Hepatocyte (in vitro differentiated cells): ENCODE measurements around the gene NFKBIA. TPM values are rescaled to one million over a fixed set of nuclear protein-coding genes. Genes with fewer than 3 reads are reported as not detected.

Source experiments
- DNase-seq: peaks from one replicate; pipeline ENCODE4 v3.0.0-alpha.2; 2016; ENCODE audit warnings: low spot score
- H2AFZ ChIP-seq: fragments of 200-600 bp; sonication (generic); 2 replicates; pipeline ENCODE4 v1.6.0; 2016; ENCODE audit warnings: antibody characterized with exemption, mild to moderate bottlenecking
- H3K27ac ChIP-seq: fragments of 200-600 bp; sonication (generic); 2 replicates; pipeline ENCODE4 v1.5.1; 2016; ENCODE audit warnings: mild to moderate bottlenecking
- H3K27me3 ChIP-seq: fragments of 200-600 bp; sonication (generic); 2 replicates; pipeline ENCODE4 v1.6.1; 2016
- H3K36me3 ChIP-seq: fragments of 200-600 bp; sonication (generic); replicated peaks from 2 replicates; pipeline ENCODE4 v1.5.1; 2016; ENCODE audit warnings: low read depth; ENCODE audit not compliant: insufficient read depth
- H3K4me1 ChIP-seq: fragments of 200-600 bp; sonication (generic); 2 replicates; pipeline ENCODE4 v1.5.1; 2016; ENCODE audit warnings: mild to moderate bottlenecking, moderate library complexity; ENCODE audit not compliant: insufficient read depth
- H3K4me2 ChIP-seq: fragments of 200-600 bp; sonication (generic); 2 replicates; pipeline ENCODE4 v1.6.0; 2016
- H3K4me3 ChIP-seq: fragments of 200-600 bp; sonication (generic); 2 replicates; pipeline ENCODE4 v1.5.1; 2016; ENCODE audit warnings: mild to moderate bottlenecking
- H3K79me2 ChIP-seq: fragments of 200-600 bp; sonication (generic); 2 replicates; pipeline ENCODE4 v1.6.0; 2017; ENCODE audit warnings: mild to moderate bottlenecking
- H3K9me2 ChIP-seq: fragments of 200-600 bp; sonication (generic); replicated peaks from 2 replicates; pipeline ENCODE4 v1.6.0; 2017; ENCODE audit warnings: mild to moderate bottlenecking; ENCODE audit not compliant: insufficient read depth
- H3K9me3 ChIP-seq: fragments of 200-600 bp; sonication (generic); 2 replicates; pipeline ENCODE4 v1.5.1; 2016; ENCODE audit warnings: low read depth, mild to moderate bottlenecking
- H4K20me1 ChIP-seq: fragments of 200-600 bp; sonication (generic); 2 replicates; pipeline ENCODE4 v1.6.0; 2016; ENCODE audit warnings: mild to moderate bottlenecking; ENCODE audit not compliant: insufficient read depth, poor library complexity, severe bottlenecking
- EZH2 ChIP-seq: fragments of 200-600 bp; sonication (generic); IDR thresholded peaks from 2 replicates; pipeline ENCODE4 v1.6.1; 2016; ENCODE audit warnings: antibody characterized with exemption, mild to moderate bottlenecking, borderline replicate concordance
- EZH2phosphoT487 ChIP-seq: fragments of 200-600 bp; sonication (generic); IDR thresholded peaks from one replicate; pipeline ENCODE4 v1.6.1; 2018; ENCODE audit warnings: antibody characterized with exemption, mild to moderate bottlenecking, low read depth, moderate library complexity; ENCODE audit not compliant: unreplicated experiment, severe bottlenecking
- WGBS: methylation state at CpG from one replicate; pipeline ENCODE4 v1.1.6; 2016; ENCODE audit warnings: low lambda C conversion rate; ENCODE audit errors: missing lambda C conversion rate; 5-methylcytosine and 5-hydroxymethylcytosine counted together
- polyA plus RNA-seq: library from polyadenylated mRNA; unstranded; fragments of >200 nt; fragmentation: Nextera tagmentation; extraction: Ambion mirVana; gene quantifications from 2 replicates; pipeline ENCODE4 v1.2.1, GENCODE V29; 2016
- total RNA-seq: library from RNA; depleted of rRNA; stranded (reverse); fragments of >200 nt; gene quantifications from 2 replicates; pipeline ENCODE4 v1.2.3, GENCODE V29; 2014
- TF ChIP-seq, protein P1 (sequence below): fragments of 200-600 bp; sonication (generic); IDR thresholded peaks from 2 replicates; pipeline ENCODE4 v1.5.1; 2016; ENCODE audit warnings: antibody characterized with exemption, mild to moderate bottlenecking; ENCODE audit not compliant: poor library complexity

The NFKBIA gene
- total and polyA plus RNA-seq, 2 experiments from 2014 or later: 252 to 345 TPM

DNA sequence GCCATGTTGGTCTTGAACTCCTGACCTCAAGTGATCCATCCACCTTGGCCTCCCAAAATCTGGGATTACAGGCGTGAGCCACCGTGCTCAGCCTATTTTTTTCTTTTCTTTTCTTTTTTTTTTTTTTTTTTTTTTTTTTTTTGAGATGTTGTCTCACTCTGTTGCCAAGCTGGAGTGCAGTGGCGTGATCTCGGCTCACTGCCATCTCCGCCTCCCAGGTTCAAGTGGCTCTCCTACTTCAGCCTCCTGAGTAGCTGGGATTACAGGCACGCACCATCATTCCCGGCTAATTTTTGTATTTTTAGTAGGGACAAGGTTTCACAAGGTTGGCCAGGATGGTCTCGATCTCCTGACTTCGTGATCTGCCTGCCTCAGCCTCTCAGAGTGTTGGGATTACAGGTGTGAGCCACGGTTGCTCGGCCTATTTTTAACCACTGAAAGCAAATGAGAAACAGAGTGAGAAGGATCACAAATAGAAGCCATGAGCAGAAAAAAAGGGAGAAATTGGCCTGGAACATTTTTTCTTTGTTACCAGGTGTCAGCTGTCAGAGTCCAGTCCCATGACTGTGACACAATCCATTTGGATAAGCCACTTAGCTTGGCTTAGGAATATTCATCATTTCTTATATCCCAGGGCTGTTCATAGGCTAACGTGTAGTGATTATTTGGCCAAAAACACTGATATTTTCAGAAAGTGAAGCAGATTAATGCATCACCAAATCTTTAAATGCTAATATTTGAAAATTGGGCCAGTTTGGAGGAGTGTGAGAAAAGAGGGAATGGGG is 7.9 kb upstream of the NFKBIA start:
- H2AFZ ChIP-seq: peak overlapping the region; percentile 55
- H4K20me1 ChIP-seq: no peaks in the 10 kb centered on the region
- no peaks in the 10 kb centered on the region for H3K9me3 ChIP-seq
- peak overlapping the region; percentile 23 for H3K27ac ChIP-seq
- no peak for DNase-seq
- H3K9me2 ChIP-seq: no peaks in the 10 kb centered on the region
- 85% methylated on average over 12 of the region's 12 CpGs for WGBS
- H3K79me2 ChIP-seq: no peaks in the 10 kb centered on the region
- H3K4me1 ChIP-seq: no peaks in the 10 kb centered on the region
- no peak overlapping the region for H3K4me3 ChIP-seq
- no peaks in the 10 kb centered on the region for H3K36me3 ChIP-seq
- no peaks in the 10 kb centered on the region for H3K27me3 ChIP-seq
- H3K4me2 ChIP-seq: peak overlapping the region; percentile 60
- TF ChIP-seq, protein P1, sequence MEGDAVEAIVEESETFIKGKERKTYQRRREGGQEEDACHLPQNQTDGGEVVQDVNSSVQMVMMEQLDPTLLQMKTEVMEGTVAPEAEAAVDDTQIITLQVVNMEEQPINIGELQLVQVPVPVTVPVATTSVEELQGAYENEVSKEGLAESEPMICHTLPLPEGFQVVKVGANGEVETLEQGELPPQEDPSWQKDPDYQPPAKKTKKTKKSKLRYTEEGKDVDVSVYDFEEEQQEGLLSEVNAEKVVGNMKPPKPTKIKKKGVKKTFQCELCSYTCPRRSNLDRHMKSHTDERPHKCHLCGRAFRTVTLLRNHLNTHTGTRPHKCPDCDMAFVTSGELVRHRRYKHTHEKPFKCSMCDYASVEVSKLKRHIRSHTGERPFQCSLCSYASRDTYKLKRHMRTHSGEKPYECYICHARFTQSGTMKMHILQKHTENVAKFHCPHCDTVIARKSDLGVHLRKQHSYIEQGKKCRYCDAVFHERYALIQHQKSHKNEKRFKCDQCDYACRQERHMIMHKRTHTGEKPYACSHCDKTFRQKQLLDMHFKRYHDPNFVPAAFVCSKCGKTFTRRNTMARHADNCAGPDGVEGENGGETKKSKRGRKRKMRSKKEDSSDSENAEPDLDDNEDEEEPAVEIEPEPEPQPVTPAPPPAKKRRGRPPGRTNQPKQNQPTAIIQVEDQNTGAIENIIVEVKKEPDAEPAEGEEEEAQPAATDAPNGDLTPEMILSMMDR: no peak

DNA sequence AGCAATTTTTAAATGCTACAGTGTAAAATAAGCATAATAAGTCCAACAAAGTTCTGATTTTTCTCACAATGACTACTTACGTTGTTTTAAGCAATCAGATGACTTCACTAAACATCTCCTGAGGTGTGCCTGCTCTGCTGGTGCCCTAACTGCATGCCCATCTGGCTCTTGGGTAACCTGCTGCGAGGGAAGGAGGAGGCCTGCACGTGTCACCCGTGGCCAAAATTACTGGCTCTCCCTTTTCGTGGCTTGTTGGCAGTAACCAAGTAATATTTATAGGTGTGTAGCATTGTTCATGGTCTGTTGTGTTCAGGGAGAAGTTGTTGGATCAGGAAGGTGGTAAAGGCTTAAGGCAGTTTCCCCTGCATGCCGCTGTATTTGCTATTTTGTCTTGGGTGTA is 6.3 kb upstream of the NFKBIA start:
- DNase-seq: no peak
- Histone ChIP-seq H3K4me3 (no peak overlapping the region), H2AFZ (no peak overlapping the region), H4K20me1 (no peaks in the 10 kb centered on the region), H3K27ac (no peak overlapping the region), H3K4me1 (peaks cover 9% of the 10 kb centered on the region), H3K79me2 (peaks cover 8% of the 10 kb centered on the region), H3K4me2 (no peak overlapping the region), H3K9me3 (no peaks in the 10 kb centered on the region), H3K27me3 (no peaks in the 10 kb centered on the region), H3K9me2 (no peaks in the 10 kb centered on the region), H3K36me3 (no peaks in the 10 kb centered on the region)
- 86% methylated on average over 6 of the region's 6 CpGs for WGBS
- TF ChIP-seq, protein P1: no peak
- no peak for TF ChIP-seq EZH2
- no peak for TF ChIP-seq EZH2phosphoT487

DNA sequence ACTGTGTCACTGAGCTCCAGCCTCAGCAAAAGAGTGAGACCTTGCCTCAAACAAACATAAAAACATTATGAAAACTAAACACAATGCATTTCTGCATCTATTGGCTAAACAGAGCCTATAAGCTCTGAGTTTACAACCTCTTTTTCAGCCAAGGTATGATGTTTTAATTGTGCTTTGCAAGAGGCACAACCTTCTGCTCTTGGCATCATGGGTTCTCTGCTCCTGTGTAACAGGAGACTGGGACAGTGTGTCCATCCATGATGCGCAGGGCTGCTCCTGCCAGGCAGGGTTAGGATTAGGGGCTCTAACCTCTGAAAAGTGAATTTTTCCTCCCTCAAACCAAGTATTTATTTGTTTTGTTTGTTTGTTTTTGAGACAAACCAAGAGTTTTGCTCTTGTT is 5.0 kb upstream of the NFKBIA start:
- WGBS: 100% methylated on average over 1 of the region's 1 CpG
- TF ChIP-seq EZH2phosphoT487: no peak
- TF ChIP-seq, protein P1: no peak
- no peak for TF ChIP-seq EZH2

More for the DNA sequence above, 5.0 kb upstream of the NFKBIA start:
- no peak overlapping the region for H3K4me3 ChIP-seq
- no peaks in the 10 kb centered on the region for H3K36me3 ChIP-seq
- no peak overlapping the region for H3K27ac ChIP-seq
- peaks cover 15% of the 10 kb centered on the region for H3K79me2 ChIP-seq
- H3K9me2 ChIP-seq: no peaks in the 10 kb centered on the region
- H3K4me1 ChIP-seq: peaks cover 16% of the 10 kb centered on the region
- no peak overlapping the region for H2AFZ ChIP-seq
- H3K9me3 ChIP-seq: no peaks in the 10 kb centered on the region
- H3K4me2 ChIP-seq: no peak overlapping the region
- DNase-seq: no peak
- H4K20me1 ChIP-seq: no peaks in the 10 kb centered on the region
- H3K27me3 ChIP-seq: no peaks in the 10 kb centered on the region
